GM21526 (cell line): Measurements from ENCODE around the gene IGFL3.
"Not testable (repeated sequence)": the region's sequence is repeated elsewhere in the genome, so short reads cannot be mapped to it uniquely, and the experiment has no call there.

Source experiments
- ATAC-seq: cut with Tn5 transposase; IDR thresholded peaks from one replicate; pipeline ENCODE4 v1.9.1; 2021; ENCODE audit warnings: moderate library complexity; ENCODE audit not compliant: unreplicated experiment, low FRiP score

Gene IGFL3

DNA sequence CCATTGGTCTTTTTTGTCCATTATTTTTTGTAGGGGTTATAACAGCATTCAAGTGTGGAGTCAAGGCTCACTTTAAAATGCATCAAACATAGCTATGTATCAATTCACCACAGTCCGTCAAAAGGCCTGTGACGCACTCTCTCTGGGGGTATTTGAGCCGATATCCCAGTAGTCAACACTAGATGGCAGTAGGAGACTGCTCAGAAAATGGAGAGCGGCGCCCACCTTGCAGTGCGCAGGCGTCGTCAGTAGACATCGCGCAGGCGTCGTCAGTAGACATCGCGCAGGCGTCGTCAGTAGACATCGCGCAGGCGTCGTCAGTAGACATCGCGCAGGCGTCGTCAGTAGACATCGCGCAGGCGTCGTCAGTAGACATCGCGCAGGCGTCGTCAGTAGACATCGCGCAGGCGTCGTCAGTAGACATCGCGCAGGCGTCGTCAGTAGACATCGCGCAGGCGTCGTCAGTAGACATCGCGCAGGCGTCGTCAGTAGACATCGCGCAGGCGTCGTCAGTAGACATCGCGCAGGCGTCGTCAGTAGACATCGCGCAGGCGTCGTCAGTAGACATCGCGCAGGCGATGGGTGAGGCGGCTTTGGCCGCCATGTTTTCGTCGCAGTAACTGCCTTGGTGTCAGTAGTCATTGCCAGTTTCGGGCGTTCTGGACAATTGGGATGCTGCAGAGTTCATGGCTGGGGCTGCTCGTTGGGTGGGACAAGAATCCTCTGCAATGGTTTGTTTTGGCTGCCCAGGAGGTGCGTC, 45.7 kb downstream of the IGFL3 start:
- ATAC-seq: not testable (repeated sequence)

GRCh38 chr19:46077815-46078167, 46.7 kb downstream of the IGFL3 start:
- ATAC-seq: no peak

DNA sequence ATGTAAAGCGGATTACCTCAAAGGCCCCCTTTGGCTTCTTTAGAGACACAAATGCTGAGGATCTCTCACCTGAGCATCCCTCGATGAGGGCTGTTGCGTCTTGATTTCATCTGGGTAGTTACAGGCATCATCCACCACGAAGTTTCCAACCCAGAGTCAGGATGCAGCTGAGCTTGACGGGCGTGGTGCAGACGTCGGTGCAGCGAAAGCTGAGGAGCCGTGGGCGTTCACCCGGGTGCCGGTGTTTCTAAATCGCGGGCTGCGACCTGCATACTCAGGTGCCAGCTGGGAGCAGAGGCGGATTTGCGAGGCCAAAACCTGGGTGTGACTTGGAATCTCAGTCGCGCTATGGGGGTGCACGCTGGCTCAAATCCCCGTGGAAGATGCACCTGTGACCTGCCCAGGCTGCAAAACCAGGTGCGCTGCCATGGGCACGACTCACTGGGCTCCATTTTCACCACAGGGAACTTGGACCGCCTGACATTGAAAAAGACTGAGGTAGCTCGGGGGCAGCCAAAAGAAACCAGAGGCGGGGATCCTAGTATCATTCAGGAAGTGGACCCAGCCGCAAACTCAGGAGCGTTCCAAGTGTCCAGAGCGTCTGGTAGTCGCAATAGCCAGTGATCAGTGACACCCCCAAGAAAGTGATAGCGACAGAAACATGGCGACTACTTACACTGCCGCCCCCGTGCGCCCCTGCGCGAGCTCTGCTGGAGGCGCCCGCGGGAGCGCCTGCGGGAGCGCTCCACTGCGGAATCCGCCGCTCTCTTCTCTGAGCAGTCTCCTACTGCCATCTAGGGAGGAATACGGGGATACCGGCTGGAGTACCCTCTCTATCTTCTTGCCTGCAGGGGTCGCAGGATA, 47.3 kb downstream of the IGFL3 start:
- ATAC-seq: no peak

DNA sequence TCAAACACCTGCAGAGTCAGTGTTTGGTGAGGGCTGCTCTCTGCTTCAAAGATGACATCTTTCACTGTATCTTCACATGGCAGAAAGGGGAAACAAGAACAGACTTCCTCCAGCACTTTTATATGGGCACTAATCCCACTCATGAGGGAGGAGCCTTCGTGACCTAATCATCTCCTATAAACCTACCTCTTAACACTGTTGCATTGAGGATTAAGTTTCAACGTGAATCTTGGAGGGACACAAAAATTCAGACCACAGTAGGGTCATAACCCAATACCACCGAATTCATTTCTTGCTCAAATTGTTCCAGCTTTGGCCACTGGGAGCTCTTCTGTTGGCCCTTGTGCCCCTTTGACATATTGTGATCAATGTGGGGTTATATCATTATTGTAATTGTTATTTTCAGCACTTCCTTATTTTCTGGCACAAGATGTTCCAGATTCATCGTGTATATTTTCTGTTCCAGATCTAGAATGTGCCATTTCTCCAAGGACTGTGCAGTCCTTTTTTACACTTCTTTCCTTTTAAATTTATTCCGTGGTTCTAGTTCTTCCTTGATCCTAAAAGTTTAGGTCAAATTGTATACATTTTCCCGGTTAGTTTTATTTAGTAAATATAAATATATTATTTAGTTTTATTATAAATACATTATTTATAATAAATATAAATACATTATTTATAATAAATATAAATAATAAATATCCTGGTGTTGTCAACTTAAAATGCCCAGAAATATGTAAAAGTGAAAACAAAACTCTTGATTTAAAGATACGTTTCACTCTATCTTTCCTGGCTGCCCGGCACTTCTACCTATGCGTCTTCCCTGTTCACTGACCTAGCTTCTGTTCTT, 48.2 kb downstream of the IGFL3 start:
- ATAC-seq: no peak

DNA sequence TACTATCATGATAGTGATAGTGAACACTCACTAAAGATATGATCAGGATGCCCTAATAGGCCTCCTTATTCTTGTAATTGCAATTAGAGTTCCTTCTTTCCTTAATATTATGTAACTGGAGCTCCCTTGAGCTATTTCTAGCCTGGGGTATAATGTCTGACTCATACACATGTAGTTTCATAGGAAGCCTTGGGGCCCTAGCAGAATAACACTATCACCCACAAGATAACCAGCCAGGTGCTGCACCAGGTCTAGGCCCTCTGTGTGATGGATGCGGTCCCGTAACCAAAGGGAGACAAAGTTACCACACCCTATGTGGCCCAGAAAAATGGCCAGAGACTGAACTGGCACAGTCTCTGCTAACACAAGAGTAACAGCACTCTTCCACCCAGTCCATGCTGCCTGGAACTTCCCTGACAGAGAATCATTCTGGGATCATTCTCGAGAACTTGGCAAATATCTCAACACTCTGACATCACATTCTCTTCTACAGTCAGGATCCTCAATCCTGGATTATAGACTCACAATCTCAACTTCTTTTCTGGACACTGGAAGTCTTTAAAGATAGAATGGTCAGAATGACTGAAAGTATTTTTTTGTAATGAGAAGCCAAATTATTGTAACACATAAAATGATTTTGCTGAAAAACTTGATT, 51.1 kb downstream of the IGFL3 start:
- no peak for ATAC-seq
